Osteoblast (primary cell): ENCODE data around the gene MR1. TPM values are rescaled to one million over a fixed set of nuclear protein-coding genes. Genes with fewer than 3 reads are reported as not detected.
"Not testable (repeated sequence)": the region's sequence is repeated elsewhere in the genome, so short reads cannot be mapped to it uniquely, and the experiment has no call there.

ENCODE experiments used
- DNase-seq: peaks from one replicate; pipeline ENCODE4 v3.0.0; 2011; ENCODE audit warnings: low spot score, mixed read lengths; ENCODE audit not compliant: insufficient read length; ENCODE audit errors: missing footprints
- H2AFZ ChIP-seq: 2 replicates; pipeline ENCODE4 v1.6.0; 2011; ENCODE audit warnings: mild to moderate bottlenecking, low read length
- H3K27ac ChIP-seq: 2 replicates; pipeline ENCODE4 v1.5.1; 2011; ENCODE audit warnings: mild to moderate bottlenecking, low read depth, low read length, moderate library complexity
- H3K27me3 ChIP-seq: 2 replicates; pipeline ENCODE4 v1.6.0; 2012; ENCODE audit warnings: mild to moderate bottlenecking, control low read depth, inconsistent platforms, low read length, moderate library complexity; ENCODE audit not compliant: insufficient read depth
- H3K36me3 ChIP-seq: 2 replicates; pipeline ENCODE4 v1.5.1; 2011; ENCODE audit warnings: mild to moderate bottlenecking, low read length, control low read depth, moderate library complexity; ENCODE audit not compliant: insufficient read depth
- H3K4me1 ChIP-seq: 2 replicates; pipeline ENCODE4 v1.5.1; 2011; ENCODE audit warnings: mild to moderate bottlenecking, low read length, control low read depth, moderate library complexity; ENCODE audit not compliant: insufficient read depth
- H3K4me2 ChIP-seq: 2 replicates; pipeline ENCODE4 v1.6.0; 2011; ENCODE audit warnings: mild to moderate bottlenecking, low read length; ENCODE audit not compliant: insufficient read depth
- H3K4me3 ChIP-seq: fragments of 200-600 bp; sonication (generic); 3 replicates; pipeline ENCODE4 v1.5.1; 2012; ENCODE audit warnings: mild to moderate bottlenecking, low read length, inconsistent platforms; ENCODE audit not compliant: insufficient read depth
- H3K79me2 ChIP-seq: 2 replicates; pipeline ENCODE4 v1.6.0; 2012; ENCODE audit warnings: mild to moderate bottlenecking, low read length, control low read depth, inconsistent platforms; ENCODE audit not compliant: insufficient read depth
- H3K9me3 ChIP-seq: 2 replicates; pipeline ENCODE4 v1.5.1; 2011; ENCODE audit warnings: low read depth, low read length, control low read depth
- H4K20me1 ChIP-seq: 2 replicates; pipeline ENCODE4 v1.6.0; 2012; ENCODE audit warnings: mild to moderate bottlenecking, low read length, control low read depth; ENCODE audit not compliant: insufficient read depth
- CTCF ChIP-seq: IDR thresholded peaks from 2 replicates; pipeline ENCODE4 v1.5.1; 2011; ENCODE audit warnings: mild to moderate bottlenecking, low read depth, low read length, moderate library complexity; ENCODE audit errors: extremely low read depth
- total RNA-seq: library from RNA; depleted of rRNA; stranded (reverse); fragments of >200 nt; gene quantifications from 2 replicates; pipeline ENCODE4 v1.2.3, GENCODE V29; 2012

The MR1 gene
- total RNA-seq, 1 donor, result 29.3 TPM

DNA sequence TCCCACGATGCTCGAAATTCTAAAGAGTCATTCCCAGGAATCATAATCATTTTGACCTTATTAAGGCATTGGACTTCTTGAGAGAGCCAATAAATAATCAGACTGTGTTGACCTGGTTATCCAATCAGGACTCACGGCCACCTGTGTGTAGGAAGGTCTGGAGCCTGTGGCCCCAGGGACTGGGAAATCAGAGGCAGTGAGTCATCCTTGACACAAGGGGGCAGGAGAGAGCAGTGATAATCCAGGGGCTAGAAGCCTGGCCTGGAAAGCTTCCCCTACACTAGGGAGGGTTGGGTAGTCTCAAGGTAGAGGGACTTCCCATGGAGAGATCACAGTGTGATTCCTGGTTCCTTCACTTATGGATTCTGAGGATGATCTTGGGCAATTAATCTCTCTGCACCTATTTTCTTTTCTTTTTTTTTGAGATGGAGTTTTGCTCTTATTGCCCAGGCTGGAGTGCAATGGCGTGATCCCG lies 4.7 kb downstream of the MR1 start:
- Histone ChIP-seq H2AFZ (no peak overlapping the region), H3K4me1 (peaks cover 13% of the 10 kb centered on the region), H3K4me2 (no peak overlapping the region), H3K9me3 (no peaks in the 10 kb centered on the region), H4K20me1 (no peaks in the 10 kb centered on the region), H3K27ac (no peak overlapping the region), H3K4me3 (no peak overlapping the region), H3K27me3 (no peaks in the 10 kb centered on the region), H3K79me2 (peaks cover 19% of the 10 kb centered on the region), H3K36me3 (peaks cover 5% of the 10 kb centered on the region)
- peak; percentile 88 for TF ChIP-seq CTCF
- DNase-seq, result peak; percentile 76

GRCh38 chr1:181040284-181040865 lies 6.6 kb downstream of the MR1 start:
- Histone ChIP-seq H3K27me3 (no peaks in the 10 kb centered on the region), H3K4me1 (peaks cover 7% of the 10 kb centered on the region), H2AFZ (no peak overlapping the region), H3K79me2 (peaks cover 13% of the 10 kb centered on the region), H4K20me1 (no peaks in the 10 kb centered on the region), H3K36me3 (peaks cover 5% of the 10 kb centered on the region), H3K4me2 (no peak overlapping the region), H3K9me3 (no peaks in the 10 kb centered on the region), H3K4me3 (no peak overlapping the region), H3K27ac (no peak overlapping the region)
- no peak for TF ChIP-seq CTCF
- no peak for DNase-seq

GRCh38 chr1:181043025-181043888 lies 9.5 kb downstream of the MR1 start:
- no peak for TF ChIP-seq CTCF
- H3K4me3 ChIP-seq, result no peak overlapping the region
- H3K27me3 ChIP-seq, result no peaks in the 10 kb centered on the region
- no peak for DNase-seq
- peaks cover 7% of the 10 kb centered on the region for H3K4me1 ChIP-seq
- H2AFZ ChIP-seq, result no peak overlapping the region
- no peaks in the 10 kb centered on the region for H4K20me1 ChIP-seq
- peaks cover 5% of the 10 kb centered on the region for H3K36me3 ChIP-seq
- H3K79me2 ChIP-seq, result peaks cover 4% of the 10 kb centered on the region
- H3K9me3 ChIP-seq, result no peaks in the 10 kb centered on the region
- H3K4me2 ChIP-seq, result no peak overlapping the region
- H3K27ac ChIP-seq, result no peak overlapping the region

- no peaks in the 10 kb centered on the region for H3K9me3 ChIP-seq
- H3K4me1 ChIP-seq, result peaks cover 7% of the 10 kb centered on the region
- no peaks in the 10 kb centered on the region for H3K36me3 ChIP-seq
- no peak overlapping the region for H3K4me2 ChIP-seq
- no peaks in the 10 kb centered on the region for H3K79me2 ChIP-seq
- H3K4me3 ChIP-seq, result no peak overlapping the region
- no peaks in the 10 kb centered on the region for H3K27me3 ChIP-seq
- no peak for TF ChIP-seq CTCF
- H3K27ac ChIP-seq, result no peak overlapping the region
- H2AFZ ChIP-seq, result no peak overlapping the region
- no peaks in the 10 kb centered on the region for H4K20me1 ChIP-seq
- no peak for DNase-seq
Observed at GRCh38 chr1:181044449-181044966, 10.7 kb downstream of the MR1 start.

DNA sequence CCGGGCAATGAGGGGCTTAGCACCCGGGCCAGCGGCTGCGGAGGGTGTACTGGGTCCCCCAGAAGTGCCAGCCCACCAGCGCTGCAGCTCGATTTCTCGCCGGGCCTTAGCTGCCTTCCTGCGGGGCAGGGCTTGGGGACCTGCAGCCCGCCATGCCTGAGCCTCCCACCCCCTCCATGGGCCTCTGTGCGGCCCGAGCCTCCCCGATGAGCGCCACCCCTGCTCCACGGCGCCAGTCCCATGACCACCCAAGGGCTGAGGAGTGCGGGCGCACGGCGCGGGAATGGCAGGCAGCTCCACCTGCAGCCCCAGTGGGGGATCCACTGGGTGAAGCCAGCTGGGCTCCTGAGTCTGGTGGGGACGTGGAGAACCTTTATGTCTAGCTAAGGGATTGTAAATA lies 12.2 kb downstream of the MR1 start:
- H4K20me1 ChIP-seq, H3K4me2 ChIP-seq, H2AFZ ChIP-seq, DNase-seq, H3K79me2 ChIP-seq, H3K27ac ChIP-seq, H3K36me3 ChIP-seq, H3K4me3 ChIP-seq, H3K9me3 ChIP-seq, H3K4me1 ChIP-seq, H3K27me3 ChIP-seq: not testable (repeated sequence)
